AG04450 (cell line): ENCODE measurements around the gene ANKDD1A. TPM values are rescaled to one million over a fixed set of nuclear protein-coding genes. Genes with fewer than 3 reads are reported as not detected.

Experiments
- CTCF ChIA-PET: fragments of 300-600, 350-600 bp; formaldehyde crosslinking; extraction: SDS; loops from one replicate; lab custom pipeline; 2022; ENCODE audit warnings: antibody characterized with exemption, inconsistent platforms; lab: Charles Lee
- POLR2A ChIA-PET: fragments of 350-600 bp; formaldehyde crosslinking; extraction: SDS; loops from one replicate; lab custom pipeline; 2021; ENCODE audit warnings: antibody characterized with exemption, inconsistent platforms; lab: Yijun Ruan, JAX
- DNase-seq: peaks from one replicate; pipeline ENCODE4 v3.0.0-alpha.2; 2011; ENCODE audit warnings: low read depth, low spot score
- H3K27ac ChIP-seq: one replicate; pipeline ENCODE4 v1.5.1; 2012; ENCODE audit warnings: low read depth, low read length, control low read depth
- H3K27me3 ChIP-seq: one replicate; pipeline ENCODE4 v1.6.0; 2012; ENCODE audit warnings: low read length; ENCODE audit not compliant: control insufficient read depth, insufficient read depth
- H3K4me3 ChIP-seq: 2 replicates; pipeline ENCODE4 v1.5.1; 2011; ENCODE audit warnings: mild to moderate bottlenecking, low read depth, low read length, control low read depth
- H3K9me3 ChIP-seq: 2 replicates; pipeline ENCODE4 v1.5.1; 2012; ENCODE audit warnings: low read length; ENCODE audit not compliant: control insufficient read depth, insufficient read depth
- CTCF ChIP-seq: IDR thresholded peaks from 2 replicates; pipeline ENCODE4 v1.5.1; 2011; ENCODE audit warnings: low read depth, low read length, control low read depth, inconsistent platforms
- polyA plus RNA-seq: library from polyadenylated mRNA; depleted of rRNA; stranded (reverse); fragments of >200 nt; gene quantifications from 2 replicates; pipeline ENCODE4 v1.2.3, GENCODE V29; 2011

ANKDD1A gene
- polyA plus RNA-seq, 1 experiment: 4.0 TPM

- DNase-seq: no peak
- Histone ChIP-seq H3K9me3 (peaks cover 12% of the 10 kb centered on the region), H3K27ac (no peak overlapping the region), H3K4me3 (no peak overlapping the region), H3K27me3 (no peaks in the 10 kb centered on the region)
- ChIA-PET POLR2A (no interaction called here), CTCF (no interaction called here)
- no peak for TF ChIP-seq CTCF
These were observed 2.2 kb upstream of the ANKDD1A start for GRCh38 chr15:64909546-64909945.

GRCh38 chr15:64912379-64913325, 950 bp downstream of the ANKDD1A start:
- ChIA-PET CTCF (no interaction called here), POLR2A (interaction anchor here (1.1 kb wide), 1 partner anchor 19 kb away, joined by 3 read pairs; no protein-coding TSS in a partner anchor)
- H3K27ac ChIP-seq: no peak overlapping the region
- no peaks in the 10 kb centered on the region for H3K27me3 ChIP-seq
- no peaks in the 10 kb centered on the region for H3K9me3 ChIP-seq
- TF ChIP-seq CTCF: no peak
- H3K4me3 ChIP-seq: peak overlapping the region; percentile 67
- no peak for DNase-seq

GRCh38 chr15:64915518-64916227, 4.0 kb downstream of the ANKDD1A start:
- ChIA-PET POLR2A (no interaction called here), CTCF (interaction anchor here (0.5 kb wide), 1 partner anchor 29 kb away, joined by 4 read pairs; no protein-coding TSS in a partner anchor)
- H3K4me3 ChIP-seq: no peak overlapping the region
- H3K9me3 ChIP-seq: no peaks in the 10 kb centered on the region
- DNase-seq: no peak
- no peak overlapping the region for H3K27ac ChIP-seq
- TF ChIP-seq CTCF: no peak
- H3K27me3 ChIP-seq: no peaks in the 10 kb centered on the region

- ChIA-PET POLR2A (no interaction called here), CTCF (interaction anchor here (0.5 kb wide), 1 partner anchor 29 kb away, joined by 4 read pairs; no protein-coding TSS in a partner anchor)
- no peaks in the 10 kb centered on the region for H3K27me3 ChIP-seq
- no peak overlapping the region for H3K27ac ChIP-seq
- no peak for DNase-seq
- H3K4me3 ChIP-seq: no peak overlapping the region
- TF ChIP-seq CTCF: no peak
- H3K9me3 ChIP-seq: no peaks in the 10 kb centered on the region
These were observed 4.7 kb downstream of the ANKDD1A start for GRCh38 chr15:64916365-64916764.
